Stomach smooth muscle (tissue), 2 donors: Measurements from ENCODE around the gene CST1.
"Not testable (repeated sequence)": the region's sequence is repeated elsewhere in the genome, so short reads cannot be mapped to it uniquely, and the experiment has no call there.

Source experiments
- H3K27ac ChIP-seq: one replicate; pipeline ENCODE4 v1.7.0; 2013; ENCODE audit warnings: mild to moderate bottlenecking, low read length, inconsistent platforms
- H3K27me3 ChIP-seq, 2 donors: one replicate each; pipeline ENCODE4 v1.7.0; 2013; ENCODE audit warnings: low read length in 2 of 2; ENCODE audit not compliant: insufficient read depth in 2 of 2, control insufficient read depth in 1 of 2
- H3K36me3 ChIP-seq, 2 donors: one replicate each; pipeline ENCODE4 v1.7.0; 2013; ENCODE audit warnings: low read length in 2 of 2; ENCODE audit not compliant: control insufficient read depth in 2 of 2, insufficient read depth in 2 of 2
- H3K4me1 ChIP-seq: one replicate; pipeline ENCODE4 v1.7.0; 2013; ENCODE audit warnings: low read length; ENCODE audit not compliant: control insufficient read depth, insufficient read depth
- H3K4me3 ChIP-seq, 2 donors: one replicate each; pipeline ENCODE4 v1.7.0; 2013; ENCODE audit warnings: low read length in 2 of 2
- H3K9ac ChIP-seq, 2 donors: one replicate each; pipeline ENCODE4 v1.7.0; 2013; ENCODE audit warnings: low read length in 2 of 2, mild to moderate bottlenecking in 1 of 2
- H3K9me3 ChIP-seq, 2 donors: one replicate each; pipeline ENCODE4 v1.7.0; 2013; ENCODE audit warnings: low read length in 2 of 2; ENCODE audit not compliant: control insufficient read depth in 2 of 2
- donor health status: healthy.
- donor health status: Pancreatic carcinoma.

CST1 gene

GRCh38 chr20:23750786-23751185 lies at the start of gene CST1:
TSS of gene CST1 (minus strand) at chr20:23750935. CDS start at chr20:23750866, 69 bp downstream.
- H3K27me3 ChIP-seq, H3K9me3 ChIP-seq, H3K4me1 ChIP-seq, H3K36me3 ChIP-seq, H3K9ac ChIP-seq, H3K27ac ChIP-seq, H3K4me3 ChIP-seq: not testable (repeated sequence)

GRCh38 chr20:23799216-23799847 lies 48.6 kb upstream of the CST1 start:
- not testable (repeated sequence) for H3K4me1 ChIP-seq, H3K9me3 ChIP-seq, H3K27ac ChIP-seq, H3K36me3 ChIP-seq, H3K9ac ChIP-seq, H3K27me3 ChIP-seq, H3K4me3 ChIP-seq

DNA sequence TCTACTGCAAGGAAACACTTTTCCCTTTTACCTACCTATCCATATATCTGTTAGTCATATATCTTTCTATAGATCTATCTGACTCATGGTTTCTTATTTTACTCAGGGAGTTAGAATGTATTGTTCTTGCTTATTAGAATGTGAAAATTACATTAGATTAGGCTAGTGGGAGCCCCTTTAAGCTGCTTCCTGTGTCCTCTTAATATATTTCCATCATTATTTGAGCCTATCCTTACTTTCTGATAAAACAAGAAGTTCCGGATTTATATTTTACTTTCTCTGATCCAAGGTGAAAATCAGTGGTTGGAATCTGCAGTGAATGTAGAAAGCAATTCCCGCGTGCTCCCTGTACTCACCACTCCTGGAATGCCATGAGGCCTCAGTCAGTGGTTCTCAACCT lies 44.8 kb upstream of the CST1 start:
- Histone ChIP-seq H3K9ac (no peak overlapping the region), H3K27me3 (no peaks in the 10 kb centered on the region), H3K27ac (no peak overlapping the region), H3K9me3 (no peaks in the 10 kb centered on the region), H3K36me3 (no peaks in the 10 kb centered on the region), H3K4me3 (no peak overlapping the region), H3K4me1 (no peaks in the 10 kb centered on the region)

- H3K36me3 ChIP-seq, result no peaks in the 10 kb centered on the region
- H3K27me3 ChIP-seq, result no peaks in the 10 kb centered on the region
- no peaks in the 10 kb centered on the region for H3K4me1 ChIP-seq
- no peak overlapping the region for H3K9ac ChIP-seq
- no peak overlapping the region for H3K4me3 ChIP-seq
- no peaks in the 10 kb centered on the region for H3K9me3 ChIP-seq
- H3K27ac ChIP-seq, result no peak overlapping the region
Observed at GRCh38 chr20:23794841-23795240, 44.1 kb upstream of the CST1 start.

DNA sequence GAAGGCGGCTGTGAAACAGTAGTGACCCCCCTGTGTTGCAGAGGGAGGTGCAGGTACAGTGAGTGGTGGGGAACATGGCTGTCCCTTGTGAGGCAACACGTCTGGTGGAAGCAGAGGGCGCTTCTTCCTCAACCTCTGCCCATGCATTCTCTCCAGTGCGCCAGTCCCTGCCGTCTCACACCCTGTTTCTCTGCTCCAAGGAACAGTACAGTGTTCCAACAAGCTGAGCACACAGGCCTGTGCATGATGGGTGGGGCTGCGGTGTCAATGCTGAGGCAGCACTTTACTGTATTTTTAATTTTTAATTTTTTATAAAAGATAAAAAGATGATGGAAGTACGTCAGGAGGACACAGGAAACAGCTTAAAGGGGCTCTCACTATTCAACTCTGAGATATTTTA lies 43.3 kb upstream of the CST1 start:
- no peak overlapping the region for H3K9ac ChIP-seq
- no peaks in the 10 kb centered on the region for H3K9me3 ChIP-seq
- H3K27me3 ChIP-seq, result no peaks in the 10 kb centered on the region
- H3K4me1 ChIP-seq, result no peaks in the 10 kb centered on the region
- no peak overlapping the region for H3K4me3 ChIP-seq
- no peaks in the 10 kb centered on the region for H3K36me3 ChIP-seq
- no peak overlapping the region for H3K27ac ChIP-seq

DNA sequence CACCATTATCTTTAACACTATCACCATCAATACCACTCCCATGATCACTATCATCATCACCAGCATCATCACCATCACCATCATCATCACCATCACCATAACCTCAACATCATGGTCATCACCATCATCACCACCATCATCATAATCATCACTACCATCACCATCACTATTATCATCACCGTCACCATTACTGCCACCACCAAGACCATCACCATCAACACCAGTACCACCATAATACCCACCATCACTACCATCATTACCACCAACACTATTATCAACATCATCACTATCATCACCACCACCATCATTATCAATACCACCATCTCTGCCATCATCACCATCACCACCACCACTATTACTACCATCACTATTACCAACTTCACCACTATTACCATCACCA lies 32.7 kb upstream of the CST1 start:
- Histone ChIP-seq H3K9ac (no peak overlapping the region), H3K4me3 (no peak overlapping the region), H3K36me3 (no peaks in the 10 kb centered on the region), H3K9me3 (no peaks in the 10 kb centered on the region), H3K27ac (no peak overlapping the region), H3K4me1 (no peaks in the 10 kb centered on the region), H3K27me3 (peaks cover 0 to 2% of the 10 kb centered on the region in 2 donors)

DNA sequence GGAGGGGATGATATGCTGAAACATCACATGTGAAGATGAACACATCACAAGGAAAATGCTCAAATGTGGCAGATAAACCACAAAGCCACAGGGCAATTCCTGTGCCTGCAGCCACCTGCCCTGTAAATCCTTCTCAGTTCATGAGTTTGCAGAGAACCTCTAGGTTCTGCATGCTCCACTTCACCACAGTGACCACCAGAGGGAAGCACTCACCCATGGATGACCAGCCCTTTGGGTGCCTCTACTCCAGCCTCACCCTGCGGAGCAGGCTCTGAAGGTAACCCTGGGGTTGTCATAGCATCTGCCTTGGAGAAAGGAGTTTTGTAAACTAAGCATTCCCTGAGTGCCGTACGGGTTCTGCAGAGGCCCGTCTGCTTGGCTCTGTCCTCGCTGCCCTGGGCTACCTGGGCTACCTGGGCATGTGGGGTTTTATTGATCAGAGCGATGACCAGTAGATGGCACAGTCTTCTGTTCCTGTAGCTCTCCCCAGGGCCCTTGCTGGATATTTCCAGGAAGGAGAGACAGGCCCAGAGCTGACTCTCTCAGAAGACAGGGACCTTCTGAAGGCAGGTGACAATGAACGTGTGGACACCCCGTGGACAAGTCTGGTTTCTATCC lies 31.7 kb upstream of the CST1 start:
- Histone ChIP-seq H3K9me3 (no peaks in the 10 kb centered on the region), H3K4me1 (no peaks in the 10 kb centered on the region), H3K27me3 (peaks cover 2 to 3% of the 10 kb centered on the region in 2 donors), H3K36me3 (no peaks in the 10 kb centered on the region), H3K4me3 (no peak overlapping the region), H3K27ac (no peak overlapping the region), H3K9ac (no peak overlapping the region)

DNA sequence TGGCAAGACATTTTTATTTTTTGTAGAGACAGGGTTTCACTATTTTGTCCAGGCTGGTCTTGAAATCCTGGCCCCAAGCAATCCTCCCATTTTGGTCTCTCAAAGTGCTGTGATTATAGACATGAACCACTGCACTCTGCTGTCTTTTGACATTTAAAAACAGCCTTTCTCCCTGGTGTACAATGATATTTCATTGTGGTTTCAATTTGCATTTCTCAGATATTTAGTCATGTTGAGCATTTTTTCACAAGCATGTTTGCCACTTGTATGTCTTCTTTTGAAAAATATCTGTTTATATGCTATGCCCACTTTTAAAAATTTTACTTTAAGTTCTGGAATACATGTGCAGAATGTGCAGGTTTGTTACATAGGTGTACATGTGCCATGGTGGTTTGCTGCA lies 27.9 kb upstream of the CST1 start:
- H3K9ac ChIP-seq, H3K9me3 ChIP-seq, H3K27me3 ChIP-seq, H3K27ac ChIP-seq, H3K4me1 ChIP-seq, H3K36me3 ChIP-seq, H3K4me3 ChIP-seq: not testable (repeated sequence)

DNA sequence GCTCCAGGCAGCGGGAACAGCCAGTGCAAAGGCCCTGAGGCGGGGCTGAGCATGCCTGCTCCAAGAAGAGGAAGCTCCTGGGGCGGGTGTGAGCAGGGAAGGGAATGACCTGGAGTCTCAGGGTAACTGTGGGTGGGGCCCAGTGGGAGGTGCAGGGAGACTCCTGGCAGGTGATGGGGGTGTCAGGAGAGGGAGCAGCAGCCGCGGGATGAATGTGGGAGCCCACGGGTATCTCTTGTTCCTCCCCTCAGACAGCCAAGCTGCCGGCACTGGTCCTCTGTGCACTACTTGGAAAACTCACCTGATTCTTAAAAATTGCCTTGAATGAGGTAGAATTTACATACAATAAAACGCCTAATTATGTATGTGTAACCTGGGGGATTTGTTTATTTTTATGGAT lies 26.6 kb upstream of the CST1 start:
- not testable (repeated sequence) for H3K36me3 ChIP-seq, H3K27me3 ChIP-seq, H3K9ac ChIP-seq, H3K4me3 ChIP-seq, H3K9me3 ChIP-seq, H3K4me1 ChIP-seq, H3K27ac ChIP-seq

DNA sequence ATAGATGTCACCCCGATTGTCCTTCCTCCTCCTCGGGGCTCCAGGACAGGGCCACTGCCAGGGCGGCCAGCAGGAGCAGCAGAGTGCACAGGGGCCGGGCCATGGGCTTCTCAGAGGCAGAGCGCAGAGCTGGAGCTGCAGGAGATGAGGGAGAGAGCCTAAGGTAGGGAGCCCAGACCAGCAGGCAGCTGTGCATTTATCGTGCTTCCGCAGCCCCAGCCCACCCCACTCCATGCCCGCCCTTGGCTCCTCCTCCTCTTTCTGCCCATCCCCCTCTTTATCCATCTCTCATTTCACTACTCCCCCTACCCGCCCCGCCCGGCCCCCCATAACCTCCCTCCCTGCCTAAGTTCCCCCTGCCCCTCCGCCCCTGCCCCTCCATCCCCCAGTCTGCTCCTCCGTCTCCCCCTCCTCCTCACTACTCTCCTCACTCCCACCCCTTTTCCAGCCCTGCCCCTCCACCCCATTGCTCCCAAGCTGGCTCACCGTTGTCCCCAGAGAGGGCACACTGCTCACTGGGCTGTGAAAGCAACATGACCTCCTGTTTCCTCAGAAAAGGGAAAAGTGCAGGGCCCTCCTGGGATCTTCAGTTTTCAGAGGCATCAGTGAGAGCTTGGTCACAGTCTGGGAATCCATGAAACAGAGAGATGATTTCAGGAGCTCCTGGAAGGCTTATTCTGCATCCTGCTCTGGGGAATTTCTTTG lies 25.5 kb upstream of the CST1 start:
- no peak overlapping the region for H3K27ac ChIP-seq
- no peaks in the 10 kb centered on the region for H3K9me3 ChIP-seq
- H3K36me3 ChIP-seq, result no peaks in the 10 kb centered on the region
- H3K4me1 ChIP-seq, result no peaks in the 10 kb centered on the region
- H3K4me3 ChIP-seq, result no peak overlapping the region
- H3K27me3 ChIP-seq, result peaks cover 3 to 4% of the 10 kb centered on the region in 2 donors
- H3K9ac ChIP-seq, result no peak overlapping the region

DNA sequence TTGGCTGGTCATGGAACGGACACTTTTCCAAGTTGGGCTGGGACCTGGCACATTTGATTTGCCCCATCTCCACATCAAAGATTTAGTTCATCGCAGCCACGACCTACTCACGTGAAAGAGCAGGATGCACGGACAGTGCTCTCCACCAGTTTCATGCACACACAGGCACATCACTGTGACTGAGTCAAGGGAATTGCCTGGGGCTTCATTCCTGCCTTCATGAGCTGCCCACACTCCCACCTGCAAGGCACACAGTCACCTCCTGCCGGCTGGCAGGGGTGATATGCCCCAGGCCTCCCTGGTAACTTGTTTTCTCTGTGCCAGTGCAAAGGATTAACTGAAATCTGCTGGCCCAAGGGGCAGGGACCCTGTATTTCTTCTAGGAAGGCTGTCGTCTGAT lies 23.3 kb upstream of the CST1 start:
- Histone ChIP-seq H3K9ac (no peak overlapping the region), H3K36me3 (no peaks in the 10 kb centered on the region)

More for the DNA sequence above, 23.3 kb upstream of the CST1 start:
- H3K9me3 ChIP-seq, result no peaks in the 10 kb centered on the region
- H3K4me1 ChIP-seq, result no peaks in the 10 kb centered on the region
- H3K27ac ChIP-seq, result no peak overlapping the region
- no peak overlapping the region for H3K4me3 ChIP-seq
- peaks cover 3 to 4% of the 10 kb centered on the region in 2 donors for H3K27me3 ChIP-seq
